ENCODE results near the gene MBP.

MBP gene

DNA sequence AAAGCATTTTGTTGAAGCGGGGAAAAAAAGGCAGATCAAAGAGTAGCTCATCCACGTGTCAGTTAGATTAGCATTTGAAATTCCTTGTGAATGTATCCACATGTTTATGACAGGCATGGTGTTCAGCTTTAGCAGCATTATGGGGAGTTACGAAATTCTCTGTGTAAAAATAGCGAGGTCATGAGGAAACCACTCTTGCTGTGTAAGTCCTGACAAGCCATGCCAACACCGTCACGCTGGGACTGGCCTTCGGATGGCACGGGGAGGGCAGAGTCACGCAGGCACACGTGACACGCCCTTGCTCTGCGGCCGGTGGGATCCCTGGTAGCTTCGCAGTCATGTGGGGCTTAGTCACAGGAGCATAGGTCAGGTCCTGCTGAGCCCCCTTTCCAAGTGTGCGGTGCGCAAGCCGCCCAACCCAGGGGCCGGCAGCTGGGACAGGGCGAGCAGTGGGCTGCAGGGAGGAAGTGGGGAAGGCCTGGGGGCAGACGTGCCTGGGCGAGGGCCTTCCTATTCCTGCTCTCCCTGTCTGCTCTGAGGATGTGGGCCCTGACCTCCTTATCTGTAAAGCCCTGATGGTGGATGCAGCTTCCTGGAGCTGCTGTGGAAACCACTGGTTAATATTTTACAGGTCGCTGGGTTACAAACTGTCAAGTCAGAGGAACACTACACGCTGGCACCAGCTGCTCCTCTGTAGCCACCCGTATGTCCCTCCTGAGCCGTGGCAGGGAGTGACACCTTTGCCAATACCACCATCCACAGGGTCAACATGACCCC is 18.0 kb downstream of the MBP start:
- DNase-seq (ENCODE audit: low spot score) = peak; percentile 83

DNA sequence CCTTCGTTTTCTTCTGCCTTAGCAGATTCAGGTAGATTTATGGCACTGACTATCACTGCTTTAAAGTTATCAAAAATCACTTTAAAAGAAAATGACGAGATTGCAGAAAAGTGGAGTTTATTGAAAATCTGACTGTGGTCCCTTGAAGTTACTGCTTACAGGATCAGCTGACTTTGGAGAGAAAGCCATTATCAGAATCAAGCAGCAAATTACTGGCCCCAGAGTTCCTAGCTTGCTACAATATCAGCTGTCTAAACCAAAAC is 18.5 kb downstream of the MBP start:
- no peak for DNase-seq (ENCODE audit: low spot score)

DNA sequence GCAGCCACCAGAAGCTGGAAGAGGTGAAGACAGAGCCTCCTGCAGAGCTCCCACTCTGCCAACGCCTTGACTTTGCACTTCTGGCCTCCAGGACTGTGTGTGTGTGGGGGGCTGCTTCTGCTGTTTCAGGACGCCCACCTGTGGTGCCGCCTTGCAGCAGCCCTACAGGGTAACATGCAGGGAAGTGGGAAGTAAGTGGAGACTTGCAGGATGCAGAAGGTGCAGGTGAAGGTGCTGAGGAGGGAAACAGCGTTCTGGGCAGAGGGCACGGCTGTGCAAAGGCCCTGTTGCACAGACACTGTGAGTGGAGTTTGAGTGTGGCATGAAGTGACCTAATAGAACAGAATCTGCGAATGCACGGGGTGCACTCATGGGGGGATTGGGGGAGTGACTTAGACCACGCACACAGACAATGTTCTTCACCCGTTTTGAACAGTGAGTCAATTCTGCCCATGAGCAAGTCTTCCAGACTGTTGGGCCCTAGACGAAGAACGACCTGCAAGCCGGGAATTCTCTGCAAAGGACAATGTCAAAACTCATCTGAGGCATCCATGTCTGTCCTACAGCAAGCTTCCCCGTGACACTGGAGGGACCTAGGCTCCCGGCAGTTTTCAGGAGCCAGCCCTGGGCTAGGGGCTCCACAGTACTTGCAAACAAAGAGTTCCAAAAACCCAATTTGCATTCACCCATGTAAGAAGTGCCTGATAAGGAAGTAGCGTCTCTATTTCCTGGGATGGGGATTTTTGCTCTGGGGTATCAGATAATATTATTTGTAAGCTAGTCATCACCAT is 19.0 kb downstream of the MBP start:
- no peak for DNase-seq (ENCODE audit: low spot score)

DNA sequence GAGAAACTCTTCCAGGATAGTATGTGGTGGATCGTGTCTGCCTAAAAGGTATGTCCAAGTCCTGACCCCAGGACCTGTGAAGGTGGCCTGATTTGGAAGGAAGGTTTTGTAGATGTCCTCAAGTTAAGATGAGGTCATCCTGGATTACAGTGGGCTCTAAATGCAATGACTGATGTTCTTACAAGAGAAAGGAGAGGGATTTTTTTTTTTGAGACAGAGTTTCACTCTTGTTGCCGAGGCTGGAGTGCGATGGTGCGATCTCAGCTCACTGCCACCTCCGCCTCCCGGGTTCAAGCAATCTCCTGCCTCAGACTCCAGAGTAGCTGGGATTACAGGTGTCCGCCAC is 19.9 kb downstream of the MBP start:
- DNase-seq (ENCODE audit: low spot score) = no peak

DNA sequence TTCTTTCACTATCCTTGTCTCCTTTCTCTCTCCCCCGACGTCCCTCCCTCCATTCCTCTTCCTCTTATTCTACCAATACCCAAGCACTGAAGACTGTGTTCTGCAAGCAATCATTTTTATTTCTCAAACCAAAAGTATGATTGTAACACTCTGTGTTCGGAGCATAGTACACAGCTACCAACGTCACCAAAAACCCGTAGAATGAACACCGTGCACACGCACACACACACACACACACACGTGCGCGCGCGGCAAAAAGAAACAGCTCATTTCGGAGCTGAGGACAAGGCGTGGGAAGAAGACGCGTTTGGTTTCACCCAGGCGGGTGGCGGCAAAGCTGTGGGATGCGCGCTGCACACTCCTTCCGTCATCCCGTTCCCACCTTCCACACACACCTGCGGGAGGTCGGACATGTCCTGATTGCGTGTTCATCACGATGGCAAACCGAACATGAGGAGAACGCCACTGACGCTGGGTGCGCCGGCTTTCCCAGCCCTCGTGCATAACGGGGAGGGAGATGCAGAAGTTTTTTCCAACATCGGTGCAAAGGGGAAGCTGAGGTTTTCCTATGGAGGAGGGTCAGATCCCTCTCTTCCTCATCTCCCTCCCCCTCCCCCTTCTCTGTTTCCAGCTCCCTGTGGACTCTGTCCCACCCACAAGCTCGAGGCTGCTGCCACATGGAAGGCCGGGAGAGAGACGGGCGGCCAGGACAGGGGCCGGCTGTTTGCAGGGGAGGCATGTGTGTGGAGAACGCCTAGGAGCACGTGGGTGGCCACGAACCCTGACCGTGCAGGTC is 20.4 kb downstream of the MBP start:
- no peak for DNase-seq (ENCODE audit: low spot score)

DNA sequence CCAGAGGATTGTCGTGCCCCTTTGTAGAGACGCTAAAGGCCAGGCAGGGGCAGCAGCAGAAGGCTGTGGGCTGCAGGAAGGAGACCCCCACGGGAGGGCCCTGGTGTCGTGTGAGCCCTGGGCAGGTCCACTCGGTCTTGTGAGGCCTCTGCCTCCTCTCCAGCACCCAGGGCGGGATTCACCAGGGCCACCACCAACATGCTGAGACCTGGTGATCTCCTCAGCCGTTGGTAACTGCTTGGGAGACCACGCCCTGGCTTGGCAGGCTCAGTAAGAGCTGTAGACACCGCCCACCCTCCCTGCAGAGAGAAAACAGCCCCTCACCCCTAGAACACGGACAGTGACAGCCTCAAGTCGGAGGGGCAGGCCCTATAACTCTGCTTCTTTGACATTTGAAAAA is 21.1 kb downstream of the MBP start:
- no peak for DNase-seq (ENCODE audit: low spot score)

DNA sequence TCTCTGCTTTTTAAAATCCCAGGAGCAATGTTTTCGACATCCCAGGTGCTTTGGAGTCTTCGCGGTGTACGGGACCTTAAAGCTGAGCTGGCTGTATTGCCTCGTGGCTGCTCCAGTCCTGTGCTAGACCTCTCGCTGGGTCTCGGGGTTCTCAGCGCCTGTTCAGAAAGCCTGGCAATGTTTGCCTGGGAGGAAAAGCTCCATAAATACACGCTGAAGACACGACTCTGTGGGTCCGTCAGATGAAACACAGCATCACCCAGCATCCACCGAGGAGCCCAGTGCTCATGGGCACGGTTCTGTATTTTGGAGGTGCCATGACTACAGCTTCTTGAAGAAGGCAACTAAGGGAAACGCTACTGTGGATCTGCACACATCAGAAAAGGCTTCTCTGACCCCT is 21.6 kb downstream of the MBP start:
- DNase-seq (ENCODE audit: low spot score) = no peak

DNA sequence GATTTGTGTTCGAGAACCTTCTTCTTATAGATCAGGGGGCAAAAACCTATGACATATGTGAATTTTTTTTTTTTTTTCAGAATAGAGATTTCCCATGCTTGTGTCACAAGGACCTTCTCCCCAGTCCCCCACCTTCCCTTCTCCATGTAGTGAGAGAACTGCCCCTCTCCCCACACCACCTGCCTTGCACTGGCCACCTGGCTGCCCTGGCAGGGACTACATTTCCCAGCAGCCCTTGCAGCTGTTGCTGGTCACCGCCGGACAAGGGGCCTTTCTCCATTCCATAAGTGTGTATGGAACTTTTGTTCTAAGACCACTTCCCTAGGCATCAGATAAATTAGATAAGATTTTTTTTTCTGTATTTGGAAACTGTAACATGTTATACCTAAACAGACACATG is 22.2 kb downstream of the MBP start:
- DNase-seq (ENCODE audit: low spot score) = no peak

DNA sequence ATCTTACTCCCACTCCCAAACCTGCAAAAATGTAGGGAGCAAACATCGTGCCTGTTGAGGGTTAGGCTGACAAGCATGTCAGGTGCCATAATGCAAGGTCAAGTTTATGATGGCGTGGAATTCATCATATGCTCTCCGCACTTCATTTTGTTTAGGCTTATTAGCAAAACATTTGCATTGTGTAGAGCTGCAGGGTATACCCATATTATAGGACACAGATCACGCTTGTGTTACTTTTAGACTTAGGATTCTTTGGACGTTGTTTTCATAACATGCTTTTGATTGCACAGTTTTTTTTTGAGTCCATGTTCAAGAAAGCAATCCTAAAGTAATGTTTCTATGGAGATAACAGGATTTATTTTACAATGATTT is 22.9 kb downstream of the MBP start:
- no peak for DNase-seq (ENCODE audit: low spot score)

DNA sequence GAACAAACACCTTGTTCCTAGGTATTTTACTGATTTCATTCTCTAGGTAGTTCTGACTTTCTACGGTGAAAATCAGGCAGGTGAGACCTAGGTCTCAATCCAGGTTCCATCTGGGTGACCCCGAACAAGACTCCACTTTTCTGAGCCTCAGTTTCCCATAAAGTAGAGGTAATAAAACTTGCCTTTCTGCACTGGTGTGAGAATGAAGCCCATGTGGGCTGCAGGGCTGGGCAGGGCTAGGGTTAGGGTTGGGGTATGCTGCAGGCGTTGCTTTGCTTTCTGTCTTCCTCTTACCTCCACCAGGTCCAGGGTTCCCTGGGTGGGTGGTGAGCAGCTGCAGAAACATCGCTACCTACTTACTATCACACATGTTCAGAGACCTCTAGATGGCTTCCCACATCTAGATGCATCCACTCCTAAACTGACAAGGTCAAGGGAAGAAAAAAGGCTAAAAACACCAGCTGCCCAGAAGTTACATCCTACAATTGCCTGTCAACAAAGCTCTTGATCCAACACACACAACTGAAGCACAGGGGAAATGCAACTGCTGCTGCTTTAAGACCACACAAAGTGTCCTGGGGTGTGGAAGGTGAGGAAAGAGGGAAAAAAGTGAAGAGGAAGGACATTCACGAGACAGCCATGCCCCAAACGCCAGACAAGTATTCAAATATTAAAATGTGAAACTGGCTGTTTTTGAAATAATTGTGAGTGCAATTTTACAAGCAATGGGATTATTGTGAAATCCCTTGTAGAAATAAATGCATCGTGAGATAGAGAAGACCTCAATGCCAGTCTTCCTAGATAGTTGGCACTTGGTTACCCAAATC is 23.5 kb downstream of the MBP start:
- DNase-seq (ENCODE audit: low spot score) = no peak

DNA sequence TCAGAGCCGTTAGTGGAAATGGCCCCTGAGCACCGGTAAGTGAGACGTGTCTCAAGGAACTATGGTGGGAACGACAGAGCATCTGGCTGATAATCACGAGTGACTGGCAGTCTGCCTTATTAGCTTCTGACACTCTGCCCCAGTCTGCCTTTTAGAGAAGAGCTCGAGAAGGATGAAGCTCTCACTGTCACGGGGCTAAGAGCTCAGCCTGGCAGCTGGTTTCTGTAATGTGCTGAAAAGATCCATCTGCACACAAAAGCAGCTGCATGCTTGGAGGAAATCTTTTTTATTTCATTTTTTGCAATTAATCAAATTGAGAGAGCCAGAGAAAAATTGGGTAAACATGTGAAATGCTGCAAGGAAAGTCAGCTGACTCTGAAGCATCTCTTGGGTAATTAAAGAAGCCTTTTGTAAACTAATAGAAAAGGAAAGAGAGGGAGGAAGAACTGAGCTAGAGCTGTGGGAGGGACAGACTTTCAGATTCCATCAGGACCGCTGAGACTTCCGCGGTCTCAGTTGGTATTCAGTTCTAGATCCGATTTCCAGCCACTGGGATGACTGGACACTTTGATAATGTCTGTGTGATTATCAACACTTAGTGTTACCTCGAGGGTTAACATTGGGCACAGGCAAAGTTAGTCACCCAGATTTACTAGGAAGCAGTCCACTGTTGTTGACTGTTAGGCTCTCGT is 24.4 kb downstream of the MBP start:
- DNase-seq (ENCODE audit: low spot score) = peak; percentile 91

DNA sequence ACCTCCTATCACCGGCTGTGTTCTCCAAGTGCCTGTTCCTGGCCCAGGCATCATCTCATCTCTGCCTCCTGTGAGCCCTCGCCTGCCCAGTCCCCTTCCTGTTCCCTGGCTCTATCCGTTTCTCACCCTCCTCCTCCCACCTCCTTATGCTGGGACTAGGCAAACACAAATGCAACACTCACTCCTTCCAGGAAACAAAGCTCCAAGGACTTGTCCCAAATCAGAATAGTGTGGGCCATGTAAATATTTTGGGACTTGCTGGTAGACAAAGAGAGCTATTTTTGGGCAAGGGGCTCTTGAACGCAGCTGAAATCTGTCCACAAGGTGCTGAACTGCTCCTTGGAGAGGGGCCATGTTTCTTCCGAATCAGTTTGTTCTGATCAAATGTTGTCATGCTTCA is 25.3 kb downstream of the MBP start:
- DNase-seq (ENCODE audit: low spot score) = no peak

DNA sequence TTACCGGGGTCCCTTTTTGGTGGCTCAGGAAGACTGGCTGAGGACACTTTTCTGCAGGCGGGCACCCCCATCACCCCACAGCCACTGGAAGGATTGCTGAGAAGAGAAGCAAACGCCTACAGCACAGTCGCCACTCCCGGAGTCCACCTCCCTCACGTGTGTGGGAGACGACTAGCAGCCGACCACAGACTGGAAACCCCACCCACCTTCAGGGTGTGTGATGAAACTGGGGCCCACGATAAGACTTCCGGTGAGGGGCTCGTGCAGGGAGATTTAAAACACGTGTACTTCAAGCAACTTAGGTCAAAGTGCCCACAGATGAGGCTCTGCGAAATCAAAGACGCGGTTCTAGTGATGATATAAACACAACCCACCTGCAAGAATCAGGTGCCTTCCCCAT is 26.3 kb downstream of the MBP start:
- DNase-seq (ENCODE audit: low spot score) = no peak

DNA sequence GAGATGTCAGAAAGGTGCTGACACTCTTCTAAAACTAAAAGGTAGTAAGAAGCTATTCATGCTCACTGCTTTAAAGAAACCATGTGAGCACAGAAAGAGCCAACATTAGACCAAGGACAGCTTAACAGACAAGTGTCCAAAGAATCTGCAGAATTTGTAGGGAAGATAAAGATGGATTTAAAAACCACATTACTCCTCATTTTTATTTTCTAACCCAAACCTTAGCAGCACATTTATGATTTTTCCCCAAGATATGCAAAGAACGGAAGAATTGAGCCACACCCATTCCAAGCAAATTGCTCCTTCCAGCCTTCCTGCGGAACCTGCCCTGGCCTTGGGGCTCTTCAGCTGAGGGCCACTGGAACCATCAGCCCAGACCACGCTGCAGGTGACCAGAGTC is 26.9 kb downstream of the MBP start:
- DNase-seq (ENCODE audit: low spot score) = no peak

DNA sequence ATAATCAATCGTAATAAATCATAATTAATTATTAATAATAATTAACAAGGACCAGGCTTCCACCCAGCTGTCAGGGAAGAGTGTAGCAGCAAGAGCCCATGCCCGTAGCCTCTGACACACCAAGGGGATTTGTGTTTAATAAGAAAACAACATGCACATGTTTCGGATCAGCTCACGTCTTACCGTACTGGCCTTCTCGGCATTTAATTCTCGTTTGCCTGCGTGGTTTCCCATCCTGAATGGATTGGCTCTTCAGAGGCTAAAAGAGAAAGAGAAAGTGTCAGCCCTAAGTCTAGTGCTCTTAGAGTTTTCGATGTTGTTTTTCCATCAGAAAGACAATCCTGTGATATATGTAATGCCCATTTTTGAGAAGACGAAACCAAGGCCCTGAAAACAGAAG is 27.6 kb downstream of the MBP start:
- DNase-seq (ENCODE audit: low spot score) = no peak

DNA sequence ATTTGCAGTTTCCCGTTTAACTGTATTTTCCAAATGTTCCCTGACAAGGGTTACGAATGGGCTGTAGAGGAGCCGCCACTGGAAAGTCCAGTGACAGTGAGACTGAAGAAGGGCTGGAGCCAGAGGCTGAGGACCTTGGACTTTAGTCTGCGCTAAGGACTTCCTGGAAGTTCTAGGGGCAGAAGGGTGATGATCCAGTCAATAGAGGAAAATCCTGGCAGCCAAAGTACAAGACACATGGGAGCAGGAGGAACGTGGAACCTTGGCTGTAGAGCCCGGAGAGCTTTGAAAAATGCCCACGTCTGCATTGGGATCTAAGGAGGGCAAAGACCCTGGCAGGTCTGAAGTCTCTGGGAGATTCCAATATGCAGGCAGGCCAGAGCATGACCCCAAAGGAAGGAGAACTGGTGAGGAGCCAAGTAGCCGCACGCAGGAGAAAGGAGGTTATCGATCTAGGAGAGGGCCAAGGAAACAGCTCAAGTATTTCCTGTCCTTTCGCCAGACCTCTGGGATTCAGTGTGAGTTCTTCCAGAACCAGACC is 28.5 kb downstream of the MBP start:
- no peak for DNase-seq (ENCODE audit: low spot score)

DNA sequence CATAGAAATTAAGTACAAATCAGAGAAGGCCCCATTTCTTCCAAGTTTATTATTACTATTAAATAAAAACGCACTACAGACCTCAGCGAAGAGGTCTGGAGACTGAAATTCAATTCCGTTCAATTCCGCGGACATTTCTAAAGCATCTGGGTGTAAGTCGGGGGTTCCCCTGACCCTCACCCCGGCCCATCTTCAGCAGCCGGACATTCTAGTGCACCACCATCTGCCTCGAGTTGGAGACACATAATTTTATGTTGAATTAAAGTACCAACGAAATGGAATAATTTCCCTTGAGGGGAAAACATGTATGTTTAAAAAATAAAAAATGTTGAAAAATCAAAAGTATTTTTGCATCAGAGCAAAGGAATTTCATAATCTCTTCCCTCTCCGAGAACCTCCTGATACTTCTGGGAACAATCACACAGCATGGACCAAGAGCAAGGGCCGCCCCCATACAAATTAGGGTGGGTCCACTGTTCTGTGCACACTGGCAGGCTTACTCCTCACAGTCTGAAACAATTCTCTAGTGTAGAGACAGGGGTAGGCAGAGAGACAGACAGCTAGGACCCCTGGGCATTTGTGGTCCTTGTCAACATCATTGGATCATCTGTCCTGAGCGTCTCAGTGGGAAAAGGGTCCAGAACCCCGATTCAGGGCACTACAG is 29.3 kb downstream of the MBP start:
- DNase-seq (ENCODE audit: low spot score) = peak; percentile 36

DNA sequence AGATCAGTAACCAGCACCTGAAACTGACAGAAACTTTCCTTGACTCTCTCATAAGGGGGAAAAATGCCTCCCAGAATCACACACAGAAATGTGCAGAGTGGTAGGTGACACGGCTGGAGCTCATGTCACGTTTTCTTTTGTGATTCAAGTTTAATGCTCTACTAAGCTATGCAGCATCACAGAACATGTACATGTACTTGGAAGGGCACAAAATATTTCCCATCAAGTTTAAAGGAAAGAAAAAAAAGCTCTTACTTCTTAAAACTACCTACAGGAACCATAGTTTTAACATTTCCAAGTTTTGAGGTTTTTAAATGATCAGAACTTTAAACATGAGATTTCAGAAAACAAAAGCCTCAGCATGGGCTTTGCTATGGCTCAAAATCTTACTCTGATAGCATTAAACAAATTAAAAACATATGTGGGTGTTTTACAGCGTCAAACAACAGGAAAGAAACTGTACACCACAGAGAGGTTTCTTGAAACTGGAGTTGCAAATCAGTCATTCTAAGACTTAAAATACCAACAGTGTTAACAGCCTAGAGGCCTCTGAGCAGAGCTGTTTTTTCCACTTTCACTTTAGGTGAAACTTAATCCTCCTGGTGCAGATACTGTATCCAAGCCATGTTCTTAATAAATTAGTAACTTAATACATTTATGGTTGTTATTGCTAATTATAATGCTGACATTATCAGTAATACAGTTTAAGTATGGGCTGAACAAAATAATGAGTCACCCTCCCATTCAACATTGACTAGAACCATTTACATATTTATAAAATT is 30.1 kb downstream of the MBP start:
- peak; percentile 72 for DNase-seq (ENCODE audit: low spot score)

DNA sequence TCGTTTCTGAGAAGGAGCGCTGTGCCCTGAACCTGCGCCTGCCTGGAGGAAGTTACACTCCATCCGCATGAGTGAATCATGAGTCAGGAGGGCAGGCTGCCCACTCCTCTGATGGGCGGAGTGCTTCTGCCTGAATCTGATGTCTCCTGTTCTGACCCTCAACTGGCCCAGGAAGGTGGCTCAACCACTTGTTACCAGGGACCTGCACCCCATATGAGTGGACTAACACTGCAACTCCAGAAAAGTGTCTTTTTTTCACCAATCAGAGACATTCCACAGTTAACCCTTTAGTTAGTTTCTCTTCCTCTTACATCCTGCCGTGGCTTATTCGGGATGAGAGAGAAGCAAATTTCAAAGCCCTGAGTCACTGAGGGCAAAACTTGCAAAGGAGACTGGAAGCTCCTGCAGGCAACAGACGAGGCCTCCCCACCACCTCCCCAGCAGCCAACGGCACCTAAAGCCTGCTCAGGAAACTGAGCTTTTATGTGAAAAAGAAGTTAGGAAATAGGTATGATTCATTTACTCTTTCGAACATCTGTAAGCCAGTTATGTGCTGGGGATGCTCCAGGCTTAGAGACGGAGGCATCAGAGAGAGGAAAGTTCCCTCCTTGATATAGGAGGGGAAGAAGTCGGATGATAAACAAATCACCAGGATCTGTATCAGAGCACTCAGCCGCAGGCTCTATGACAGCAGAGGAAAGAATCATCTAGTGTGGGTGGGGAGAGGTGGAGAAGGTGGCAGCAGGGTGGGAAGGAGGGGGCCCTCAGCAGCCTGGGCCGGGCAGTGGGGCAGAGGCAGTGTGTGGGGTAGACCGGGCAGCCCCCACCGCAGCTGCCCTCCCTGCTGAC is 30.9 kb downstream of the MBP start:
- peak; percentile 87 for DNase-seq (ENCODE audit: low spot score)
